ENCODE data around the gene PTP4A1. TPM values are rescaled to one million over a fixed set of nuclear protein-coding genes. Genes with fewer than 3 reads are reported as not detected.

PTP4A1 gene
- total and polyA plus RNA-seq, 2 of the 13 experiments (the other 11 are each of a cell fraction or from before 2014, with no cell fraction given), result 141 to 376 TPM

GRCh38 chr6:63527658-63528514, 44.4 kb upstream of the PTP4A1 start (continued):
- TF ChIP-seq DZIP1 (CRISPR knock-in tag; IDR thresholded peaks at IDR 0.05), result no peak
- TF ChIP-seq ZSCAN20 (CRISPR knock-in tag; IDR thresholded peaks at IDR 0.05; ENCODE audit: borderline replicate concordance), result no peak
- TF ChIP-seq KDM4B (CRISPR knock-in tag; IDR thresholded peaks at IDR 0.05), result peak; percentile 97
- TF ChIP-seq, protein P1, sequence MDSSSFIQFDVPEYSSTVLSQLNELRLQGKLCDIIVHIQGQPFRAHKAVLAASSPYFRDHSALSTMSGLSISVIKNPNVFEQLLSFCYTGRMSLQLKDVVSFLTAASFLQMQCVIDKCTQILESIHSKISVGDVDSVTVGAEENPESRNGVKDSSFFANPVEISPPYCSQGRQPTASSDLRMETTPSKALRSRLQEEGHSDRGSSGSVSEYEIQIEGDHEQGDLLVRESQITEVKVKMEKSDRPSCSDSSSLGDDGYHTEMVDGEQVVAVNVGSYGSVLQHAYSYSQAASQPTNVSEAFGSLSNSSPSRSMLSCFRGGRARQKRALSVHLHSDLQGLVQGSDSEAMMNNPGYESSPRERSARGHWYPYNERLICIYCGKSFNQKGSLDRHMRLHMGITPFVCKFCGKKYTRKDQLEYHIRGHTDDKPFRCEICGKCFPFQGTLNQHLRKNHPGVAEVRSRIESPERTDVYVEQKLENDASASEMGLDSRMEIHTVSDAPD (CRISPR knock-in tag; IDR thresholded peaks at IDR 0.05), result peak; percentile 28; the same call in 1 of the 2 replicates
- TF ChIP-seq, protein P2, sequence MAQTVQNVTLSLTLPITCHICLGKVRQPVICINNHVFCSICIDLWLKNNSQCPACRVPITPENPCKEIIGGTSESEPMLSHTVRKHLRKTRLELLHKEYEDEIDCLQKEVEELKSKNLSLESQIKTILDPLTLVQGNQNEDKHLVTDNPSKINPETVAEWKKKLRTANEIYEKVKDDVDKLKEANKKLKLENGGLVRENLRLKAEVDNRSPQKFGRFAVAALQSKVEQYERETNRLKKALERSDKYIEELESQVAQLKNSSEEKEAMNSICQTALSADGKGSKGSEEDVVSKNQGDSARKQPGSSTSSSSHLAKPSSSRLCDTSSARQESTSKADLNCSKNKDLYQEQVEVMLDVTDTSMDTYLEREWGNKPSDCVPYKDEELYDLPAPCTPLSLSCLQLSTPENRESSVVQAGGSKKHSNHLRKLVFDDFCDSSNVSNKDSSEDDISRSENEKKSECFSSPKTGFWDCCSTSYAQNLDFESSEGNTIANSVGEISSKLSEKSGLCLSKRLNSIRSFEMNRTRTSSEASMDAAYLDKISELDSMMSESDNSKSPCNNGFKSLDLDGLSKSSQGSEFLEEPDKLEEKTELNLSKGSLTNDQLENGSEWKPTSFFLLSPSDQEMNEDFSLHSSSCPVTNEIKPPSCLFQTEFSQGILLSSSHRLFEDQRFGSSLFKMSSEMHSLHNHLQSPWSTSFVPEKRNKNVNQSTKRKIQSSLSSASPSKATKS (CRISPR knock-in tag; IDR thresholded peaks at IDR 0.05), result no peak
- no peak; the same call in 1 of the 2 replicates for TF ChIP-seq ZNF460 (CRISPR knock-in tag; IDR thresholded peaks at IDR 0.05; ENCODE audit: borderline replicate concordance)
- TF ChIP-seq NR2C2 (CRISPR knock-in tag; IDR thresholded peaks at IDR 0.05; ENCODE audit: borderline replicate concordance), result peak; percentile 34; the same call in 1 of the 2 replicates
- TF ChIP-seq RAD21 (CRISPR knock-in tag; IDR thresholded peaks at IDR 0.05), result 0 out of 2 replicates have a peak, but pooled peaks have one; percentile 14
- TF ChIP-seq HOXA3 (CRISPR knock-in tag; IDR thresholded peaks at IDR 0.05), result peak; percentile 56; the same call in 1 of the 2 replicates
- TF ChIP-seq SRSF1 (optimal IDR thresholded peaks at IDR 0.05; ENCODE audit: low read depth, low read length), result no peak
- TF ChIP-seq REL (CRISPR knock-in tag; conservative IDR thresholded peaks at IDR 0.05), result no peak
- TF ChIP-seq ZFP36L2 (CRISPR knock-in tag; IDR thresholded peaks at IDR 0.05), result no peak
- TF ChIP-seq IRF2 (CRISPR knock-in tag; IDR thresholded peaks at IDR 0.05), result peak; percentile 92
- TF ChIP-seq ZNF543 (CRISPR knock-in tag; IDR thresholded peaks at IDR 0.05), result no peak
- TF ChIP-seq ZNF552 (CRISPR knock-in tag; IDR thresholded peaks at IDR 0.05; ENCODE audit: borderline replicate concordance), result no peak
- TF ChIP-seq ZFP90 (CRISPR knock-in tag; IDR thresholded peaks at IDR 0.05; ENCODE audit: borderline replicate concordance), result no peak
- peak; percentile 99 for TF ChIP-seq ELF3 (CRISPR knock-in tag; IDR thresholded peaks at IDR 0.05)
- TF ChIP-seq ZBTB14 (CRISPR knock-in tag; IDR thresholded peaks at IDR 0.05), result no peak
- no peak; the same call in 1 of the 2 replicates for TF ChIP-seq BRCA1 (CRISPR knock-in tag; IDR thresholded peaks at IDR 0.05)
- peak; percentile 83; the same call in 1 of the 2 replicates for TF ChIP-seq ZKSCAN8 (CRISPR knock-in tag; IDR thresholded peaks at IDR 0.05; ENCODE audit: borderline replicate concordance)
- 0 out of 2 replicates have a peak, but pooled peaks have one; percentile 55 for TF ChIP-seq KDM3A (CRISPR knock-in tag; IDR thresholded peaks at IDR 0.05; ENCODE audit: low read depth)
- no peak for TF ChIP-seq ZNF616 (CRISPR knock-in tag; IDR thresholded peaks at IDR 0.05; ENCODE audit: low read depth)
- no peak for TF ChIP-seq ZNF549 (CRISPR knock-in tag; IDR thresholded peaks at IDR 0.05)
